WTC11 (cell line): ENCODE results near the gene VDR. TPM values are rescaled to one million over a fixed set of nuclear protein-coding genes. Genes with fewer than 3 reads are reported as not detected.

Source experiments
- ATAC-seq: fragments of 200-7000 bp; cut with Tn5 transposase; 2 replicates; pipeline ENCODE4 v1.10.0; 2021; ENCODE audit warnings: mild to moderate bottlenecking, moderate library complexity
- CTCF ChIA-PET: fragments of 300-600 bp; sonication (Branson Sonifier 250); formaldehyde crosslinking; loops from one replicate; lab custom pipeline; 2021; ENCODE audit warnings: antibody characterized with exemption; lab: Charles Lee
- POLR2A ChIA-PET: fragments of 350-600 bp; sonication (Branson Sonifier 250); formaldehyde crosslinking; loops from one replicate; lab custom pipeline; 2021; ENCODE audit warnings: antibody characterized with exemption; lab: Charles Lee
- DNase-seq: peaks from one replicate; pipeline ENCODE4 v3.0.0; 2021; ENCODE audit warnings: low spot score
- H3K27ac Mint-ChIP-seq: 2 replicates; pipeline ENCODE4 v1.8.0; 2021; ENCODE audit warnings: mixed read lengths
- H3K27me3 Mint-ChIP-seq: 2 replicates; pipeline ENCODE4 v1.8.0; 2021; ENCODE audit warnings: low read depth, mild to moderate bottlenecking, moderate library complexity, mixed read lengths
- H3K36me3 Mint-ChIP-seq: 2 replicates; pipeline ENCODE4 v1.8.0; 2021; ENCODE audit warnings: mixed read lengths
- H3K4me1 Mint-ChIP-seq: 2 replicates; pipeline ENCODE4 v1.8.0; 2022; ENCODE audit warnings: mixed read lengths
- H3K4me3 Mint-ChIP-seq: 2 replicates; pipeline ENCODE4 v1.8.0; 2021; ENCODE audit warnings: mild to moderate bottlenecking, moderate library complexity, mixed read lengths
- H3K9me3 Mint-ChIP-seq: 2 replicates; pipeline ENCODE4 v1.8.0; 2021; ENCODE audit warnings: mixed read lengths
- AR ChIP-seq: fragments of 250-450 bp; sonication (Bioruptor Pico); IDR thresholded peaks from 2 replicates; pipeline ENCODE4 v1.9.0; 2021; ENCODE audit warnings: mild to moderate bottlenecking
- ATF1 ChIP-seq: sonication (generic); formaldehyde crosslinking; IDR thresholded peaks from 2 replicates; pipeline ENCODE4 v1.8.1; 2023; ENCODE audit warnings: mild to moderate bottlenecking, moderate library complexity, missing genetic modification reagents
- CBFB ChIP-seq: sonication (generic); formaldehyde crosslinking; IDR thresholded peaks from 2 replicates; pipeline ENCODE4 v1.8.1; 2022; ENCODE audit warnings: mild to moderate bottlenecking, low read depth, missing genetic modification reagents
- CREB1 ChIP-seq: sonication (generic); formaldehyde crosslinking; IDR thresholded peaks from 2 replicates; pipeline ENCODE4 v1.8.0; 2023; ENCODE audit warnings: mild to moderate bottlenecking, missing genetic modification reagents
- HMGXB4 ChIP-seq: sonication (generic); formaldehyde crosslinking; IDR thresholded peaks from 2 replicates; pipeline ENCODE4 v1.8.1; 2023; ENCODE audit warnings: mild to moderate bottlenecking, moderate library complexity, missing genetic modification reagents
- IRF2 ChIP-seq: sonication (generic); formaldehyde crosslinking; IDR thresholded peaks from 2 replicates; pipeline ENCODE4 v1.8.0; 2022; ENCODE audit warnings: low read depth, missing genetic modification reagents, borderline replicate concordance
- KAT7 ChIP-seq: sonication (generic); formaldehyde crosslinking; IDR thresholded peaks from 2 replicates; pipeline ENCODE4 v1.8.1; 2023; ENCODE audit warnings: missing genetic modification reagents, mild to moderate bottlenecking, borderline replicate concordance
- MAX ChIP-seq: sonication (generic); formaldehyde crosslinking; IDR thresholded peaks from 2 replicates; pipeline ENCODE4 v1.8.0; 2022; ENCODE audit warnings: mild to moderate bottlenecking, missing genetic modification reagents
- NFYB ChIP-seq: sonication (generic); formaldehyde crosslinking; conservative IDR thresholded peaks from 2 replicates; pipeline ENCODE4 v1.8.0; 2022; ENCODE audit warnings: low read depth, missing genetic modification reagents
- NR3C1 ChIP-seq: sonication (generic); formaldehyde crosslinking; conservative IDR thresholded peaks from 2 replicates; pipeline ENCODE4 v1.8.1; 2023; ENCODE audit warnings: low read depth, mild to moderate bottlenecking, missing genetic modification reagents
- OVOL2 ChIP-seq: fragments of 250-450 bp; sonication (Bioruptor Pico); IDR thresholded peaks from 2 replicates; pipeline ENCODE4 v1.9.0; 2021; ENCODE audit warnings: mild to moderate bottlenecking, borderline replicate concordance
- PRRX2 ChIP-seq: fragments of 250-450 bp; sonication (Bioruptor Pico); IDR thresholded peaks from 2 replicates; pipeline ENCODE4 v1.8.0; 2021; ENCODE audit warnings: mild to moderate bottlenecking
- RELA ChIP-seq: sonication (generic); formaldehyde crosslinking; IDR thresholded peaks from 2 replicates; pipeline ENCODE4 v1.8.1; 2022; ENCODE audit warnings: missing genetic modification reagents, mild to moderate bottlenecking, borderline replicate concordance
- RORB ChIP-seq: fragments of 250-450 bp; sonication (Bioruptor Pico); IDR thresholded peaks from 2 replicates; pipeline ENCODE4 v1.9.0; 2021; ENCODE audit warnings: mild to moderate bottlenecking
- SP1 ChIP-seq: sonication (generic); formaldehyde crosslinking; conservative IDR thresholded peaks from 2 replicates; pipeline ENCODE4 v1.8.1; 2022; ENCODE audit warnings: missing genetic modification reagents
- TCF7 ChIP-seq: sonication (generic); formaldehyde crosslinking; IDR thresholded peaks from 2 replicates; pipeline ENCODE4 v1.8.0; 2022; ENCODE audit warnings: mild to moderate bottlenecking, low read depth, missing genetic modification reagents, moderate library complexity
- TP53 ChIP-seq: sonication (generic); formaldehyde crosslinking; IDR thresholded peaks from 2 replicates; pipeline ENCODE4 v1.8.1; 2023; ENCODE audit warnings: mild to moderate bottlenecking, missing genetic modification reagents
- ZBTB43 ChIP-seq: sonication (generic); formaldehyde crosslinking; IDR thresholded peaks from 2 replicates; pipeline ENCODE4 v1.8.1; 2023; ENCODE audit warnings: mild to moderate bottlenecking, missing genetic modification reagents
- ZNF138 ChIP-seq: sonication (generic); formaldehyde crosslinking; conservative IDR thresholded peaks from 2 replicates; pipeline ENCODE4 v1.8.1; 2022; ENCODE audit warnings: mild to moderate bottlenecking, moderate library complexity, missing genetic modification reagents
- ZNF281 ChIP-seq: sonication (generic); formaldehyde crosslinking; IDR thresholded peaks from 2 replicates; pipeline ENCODE4 v1.8.0; 2023; ENCODE audit warnings: mild to moderate bottlenecking, missing genetic modification reagents
- ZNF317 ChIP-seq: sonication (generic); formaldehyde crosslinking; IDR thresholded peaks from 2 replicates; pipeline ENCODE4 v1.8.1; 2023; ENCODE audit warnings: low read depth, mild to moderate bottlenecking, moderate library complexity, missing genetic modification reagents, borderline replicate concordance
- ZNF423 ChIP-seq: fragments of 250-450 bp; sonication (Bioruptor Pico); IDR thresholded peaks from 2 replicates; pipeline ENCODE4 v2.1.2; 2022; ENCODE audit warnings: mild to moderate bottlenecking, moderate library complexity
- total RNA-seq: library from RNA; stranded (reverse); gene quantifications from 3 replicates; pipeline ENCODE4 v1.2.3, GENCODE V29; 2021

Gene VDR
- total RNA-seq, 1 experiment from 2014 or later: 1.3 TPM

- TF ChIP-seq SP1 (CRISPR knock-in tag): peak; percentile 38; the same call in 1 of the 2 replicates
Measured at GRCh38 chr12:47904713-47905709, at the start of gene VDR (continued).

- ATAC-seq: no peak
- Mint-ChIP-seq H3K27ac (no peak overlapping the region), H3K36me3 (peaks cover 24% of the 10 kb centered on the region), H3K27me3 (peaks cover 24% of the 10 kb centered on the region), H3K4me1 (peaks cover 6% of the 10 kb centered on the region; the same call in 1 of the 2 replicates), H3K4me3 (no peak overlapping the region)
- CTCF ChIA-PET: interaction anchor here (1.0 to 3.4 kb wide), 3 partner anchors 9 to 49 kb away, joined by 3 to 12 read pairs (median 9); partner anchors contain the start of genes TMEM106C and VDR
- DNase-seq: no peak
- TF ChIP-seq TP53 (CRISPR knock-in tag): no peak
- TF ChIP-seq IRF2 (CRISPR knock-in tag): no peak
- TF ChIP-seq CBFB: no peak
- no peak for TF ChIP-seq ZNF317 (CRISPR knock-in tag)
- TF ChIP-seq TCF7 (CRISPR knock-in tag): no peak
- TF ChIP-seq, all 79 proteins: peak for 0
- H3K9me3 Mint-ChIP-seq: peaks cover 21% of the 10 kb centered on the region
- POLR2A ChIA-PET: interaction anchor here (0.6 kb wide), 1 partner anchor 9 kb away, joined by 3 read pairs; the partner anchor contains the start of gene TMEM106C
Measured at GRCh38 chr12:47954058-47954457, 49.3 kb upstream of the VDR start.

- Mint-ChIP-seq H3K27ac (no peak overlapping the region), H3K27me3 (peaks cover 17% of the 10 kb centered on the region), H3K4me3 (no peak overlapping the region), H3K4me1 (peaks cover 13% of the 10 kb centered on the region), H3K9me3 (no peaks in the 10 kb centered on the region), H3K36me3 (no peaks in the 10 kb centered on the region)
- ChIA-PET CTCF (interaction anchor here (0.6 to 3.9 kb wide), 6 partner anchors 9 to 84 kb away, joined by 3 to 95 read pairs (median 10); partner anchors contain the start of genes TMEM106C and VDR), POLR2A (interaction anchor here (0.6 kb wide), 2 partner anchors 78 to 240 kb away, joined by 3 read pairs; no protein-coding TSS in a partner anchor)
- ATAC-seq (no peak), DNase-seq (no peak)
- TF ChIP-seq ZNF138 (no peak), NR3C1 (CRISPR knock-in tag) (no peak), TP53 (CRISPR knock-in tag) (no peak), HMGXB4 (CRISPR knock-in tag) (no peak), PRRX2 (CRISPR knock-in tag) (no peak), MAX (CRISPR knock-in tag) (no peak), RORB (no peak), RELA (CRISPR knock-in tag) (no peak), ZNF423 (CRISPR knock-in tag) (no peak), ZBTB43 (CRISPR knock-in tag) (no peak), CREB1 (no peak), IRF2 (CRISPR knock-in tag) (no peak), ATF1 (no peak), NFYB (CRISPR knock-in tag) (no peak), KAT7 (CRISPR knock-in tag) (no peak), ZNF317 (CRISPR knock-in tag) (no peak), AR (CRISPR knock-in tag) (no peak), OVOL2 (CRISPR knock-in tag) (no peak), ZNF281 (CRISPR knock-in tag) (no peak)
Measured at GRCh38 chr12:47950856-47951468, 46.2 kb upstream of the VDR start.
